ENCODE data around the gene B4GALNT3.

B4GALNT3 gene

GRCh38 chr12:587132-588023 lies 127.6 kb downstream of the B4GALNT3 start:
- TF ChIP-seq POLR2AphosphoS5 (IDR thresholded peaks at IDR 0.05; ENCODE audit: low read depth, low read length) (no peak), REST (IDR thresholded peaks at IDR 0.05; ENCODE audit: insufficient read depth in 1 of 2, low read depth in 2 of 2, low read length in 2 of 2) (no peak), FOXP2 (optimal IDR thresholded peaks at IDR 0.05; ENCODE audit: borderline replicate concordance, extremely low read depth, extremely low read length, insufficient read depth) (no peak), SIN3A (IDR thresholded peaks at IDR 0.05; ENCODE audit: borderline replicate concordance, insufficient read depth, low read length) (no peak), TAF1 (IDR thresholded peaks at IDR 0.05; ENCODE audit: borderline replicate concordance, insufficient read depth, low read length) (no peak)

DNA sequence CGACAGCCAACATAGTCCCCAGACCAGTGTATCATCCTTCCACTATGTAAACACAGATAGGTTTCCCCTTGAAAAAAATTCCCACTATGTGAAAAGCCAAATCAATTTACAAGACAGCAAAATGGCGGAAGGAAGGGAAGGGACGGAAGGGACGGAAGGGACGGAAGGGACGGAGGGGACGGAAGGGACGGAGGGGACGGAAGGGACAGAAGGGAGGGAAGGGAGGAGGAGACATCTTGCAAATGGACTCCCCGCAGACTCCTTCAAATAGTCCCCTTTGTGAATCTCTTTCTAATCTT lies 128.2 kb downstream of the B4GALNT3 start:
- TF ChIP-seq REST (IDR thresholded peaks at IDR 0.05; ENCODE audit: insufficient read depth in 1 of 2, low read depth in 2 of 2, low read length in 2 of 2) (no peak), SIN3A (IDR thresholded peaks at IDR 0.05; ENCODE audit: borderline replicate concordance, insufficient read depth, low read length) (no peak), FOXP2 (optimal IDR thresholded peaks at IDR 0.05; ENCODE audit: borderline replicate concordance, extremely low read depth, extremely low read length, insufficient read depth) (no peak), POLR2AphosphoS5 (IDR thresholded peaks at IDR 0.05; ENCODE audit: low read depth, low read length) (no peak), TAF1 (IDR thresholded peaks at IDR 0.05; ENCODE audit: borderline replicate concordance, insufficient read depth, low read length) (no peak)

- TF ChIP-seq FOXP2 (optimal IDR thresholded peaks at IDR 0.05; ENCODE audit: borderline replicate concordance, extremely low read depth, extremely low read length, insufficient read depth): no peak
- no peak for TF ChIP-seq TAF1 (IDR thresholded peaks at IDR 0.05; ENCODE audit: borderline replicate concordance, insufficient read depth, low read length)
- TF ChIP-seq REST (IDR thresholded peaks at IDR 0.05; ENCODE audit: insufficient read depth in 1 of 2, low read depth in 2 of 2, low read length in 2 of 2): no peak
- TF ChIP-seq SIN3A (IDR thresholded peaks at IDR 0.05; ENCODE audit: borderline replicate concordance, insufficient read depth, low read length): no peak
- TF ChIP-seq POLR2AphosphoS5 (IDR thresholded peaks at IDR 0.05; ENCODE audit: low read depth, low read length): no peak
Measured at GRCh38 chr12:588646-589045, 128.9 kb downstream of the B4GALNT3 start.

- TF ChIP-seq TAF1 (IDR thresholded peaks at IDR 0.05; ENCODE audit: borderline replicate concordance, insufficient read depth, low read length) (no peak), SIN3A (IDR thresholded peaks at IDR 0.05; ENCODE audit: borderline replicate concordance, insufficient read depth, low read length) (no peak)
Measured at GRCh38 chr12:590206-590750, 130.5 kb downstream of the B4GALNT3 start.

DNA sequence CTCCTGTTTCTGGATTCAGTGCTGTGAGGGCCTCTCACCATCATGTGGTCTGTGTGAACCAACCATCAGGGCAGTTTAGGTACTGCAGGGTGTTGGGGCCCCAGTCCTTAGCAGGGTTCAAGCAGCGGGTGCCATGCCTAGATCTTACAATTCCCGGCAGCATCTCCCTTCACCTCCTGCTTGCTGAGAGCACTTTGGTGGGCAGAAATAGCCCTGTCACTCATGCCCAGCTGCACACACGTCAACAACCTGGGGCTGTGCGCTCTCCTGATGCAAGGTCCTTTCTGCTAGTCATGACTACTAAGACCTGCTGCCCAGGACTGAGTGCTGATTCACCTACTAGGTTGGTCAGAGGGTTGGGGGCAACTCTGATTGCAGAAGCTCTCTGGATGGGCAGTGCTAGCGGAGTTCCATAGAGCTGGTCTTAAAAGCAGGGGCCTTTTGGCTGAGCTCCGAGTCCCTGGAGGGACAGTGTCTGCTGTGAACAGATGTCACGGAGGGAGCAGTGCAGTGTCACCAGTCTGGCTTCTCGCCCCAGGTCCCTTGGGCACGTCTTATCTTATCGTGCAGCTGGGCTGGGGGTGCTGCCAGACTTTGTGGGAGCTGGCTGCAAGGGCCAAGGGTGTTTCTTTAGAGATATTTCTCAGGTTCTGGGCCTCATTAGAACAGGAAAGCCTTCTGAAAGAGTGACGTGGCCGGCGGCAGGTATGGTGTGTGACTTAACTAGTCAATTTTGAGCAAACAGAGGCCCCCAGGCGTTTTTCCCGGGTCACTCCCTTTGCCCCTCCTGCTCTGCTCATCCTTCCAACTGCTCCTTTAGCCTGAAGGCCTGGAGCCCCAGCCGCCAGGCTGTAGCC lies 131.7 kb downstream of the B4GALNT3 start:
- TF ChIP-seq TAF1 (IDR thresholded peaks at IDR 0.05; ENCODE audit: borderline replicate concordance, insufficient read depth, low read length): no peak
- no peak for TF ChIP-seq FOXP2 (optimal IDR thresholded peaks at IDR 0.05; ENCODE audit: borderline replicate concordance, extremely low read depth, extremely low read length, insufficient read depth)
- no peak for TF ChIP-seq POLR2AphosphoS5 (IDR thresholded peaks at IDR 0.05; ENCODE audit: low read depth, low read length)

Data from PFSK-1 (cell line).